ENCODE measurements around the gene APOB.

Gene APOB

GRCh38 chr2:21047141-21048009, 3.5 kb upstream of the APOB start:
- H3K4me3 ChIP-seq (ENCODE audit: low read depth, low read length), result no peak overlapping the region
- DNase-seq (ENCODE audit: low read depth), result no peak

GRCh38 chr2:21046506-21046905, 2.6 kb upstream of the APOB start:
- DNase-seq (ENCODE audit: low read depth), result no peak
- H3K4me3 ChIP-seq (ENCODE audit: low read depth, low read length), result no peak overlapping the region

GRCh38 chr2:21044694-21045371, 960 bp upstream of the APOB start:
- H3K4me3 ChIP-seq (ENCODE audit: low read depth, low read length), result no peak overlapping the region
- no peak for DNase-seq (ENCODE audit: low read depth)

GRCh38 chr2:21042958-21043743, 722 bp downstream of the APOB start:
- H3K4me3 ChIP-seq (ENCODE audit: low read depth, low read length), result no peak overlapping the region
- DNase-seq (ENCODE audit: low read depth), result no peak

- DNase-seq (ENCODE audit: low read depth), result no peak
- no peak overlapping the region for H3K4me3 ChIP-seq (ENCODE audit: low read depth, low read length)
Observed at GRCh38 chr2:21042708-21042957, 1.2 kb downstream of the APOB start.

GRCh38 chr2:21041943-21042707, 1.7 kb downstream of the APOB start:
- no peak for DNase-seq (ENCODE audit: low read depth)
- H3K4me3 ChIP-seq (ENCODE audit: low read depth, low read length), result no peak overlapping the region

GRCh38 chr2:21041462-21041861, 2.4 kb downstream of the APOB start:
- DNase-seq (ENCODE audit: low read depth), result no peak
- H3K4me3 ChIP-seq (ENCODE audit: low read depth, low read length), result no peak overlapping the region

GRCh38 chr2:21040468-21041377, 3.1 kb downstream of the APOB start:
- no peak for DNase-seq (ENCODE audit: low read depth)

GRCh38 chr2:21039979-21040467, 3.9 kb downstream of the APOB start:
- H3K4me3 ChIP-seq (ENCODE audit: low read depth, low read length), result no peak overlapping the region
- DNase-seq (ENCODE audit: low read depth), result no peak

More at GRCh38 chr2:21040468-21041377, 3.1 kb downstream of the APOB start:
- H3K4me3 ChIP-seq (ENCODE audit: low read depth, low read length), result no peak overlapping the region

GRCh38 chr2:21039080-21039556, 4.8 kb downstream of the APOB start:
- no peak overlapping the region for H3K4me3 ChIP-seq (ENCODE audit: low read depth, low read length)
- DNase-seq (ENCODE audit: low read depth), result no peak

GRCh38 chr2:21038403-21039073, 5.3 kb downstream of the APOB start:
- H3K4me3 ChIP-seq (ENCODE audit: low read depth, low read length), result no peak overlapping the region
- no peak for DNase-seq (ENCODE audit: low read depth)

- no peak for DNase-seq (ENCODE audit: low read depth)
- no peak overlapping the region for H3K4me3 ChIP-seq (ENCODE audit: low read depth, low read length)
Observed at GRCh38 chr2:21037671-21038108, 6.2 kb downstream of the APOB start.

GRCh38 chr2:21036708-21037670, 6.9 kb downstream of the APOB start:
- no peak overlapping the region for H3K4me3 ChIP-seq (ENCODE audit: low read depth, low read length)
- DNase-seq (ENCODE audit: low read depth), result no peak

- no peak for DNase-seq (ENCODE audit: low read depth)
- H3K4me3 ChIP-seq (ENCODE audit: low read depth, low read length), result no peak overlapping the region
Observed at GRCh38 chr2:21035974-21036707, 7.7 kb downstream of the APOB start.

GRCh38 chr2:21035282-21035973, 8.4 kb downstream of the APOB start:
- H3K4me3 ChIP-seq (ENCODE audit: low read depth, low read length), result no peak overlapping the region
- DNase-seq (ENCODE audit: low read depth), result no peak

GRCh38 chr2:21034972-21035279, 8.9 kb downstream of the APOB start:
- DNase-seq (ENCODE audit: low read depth), result no peak
- no peak overlapping the region for H3K4me3 ChIP-seq (ENCODE audit: low read depth, low read length)
